Measurements from ENCODE around the gene ZNF670.

The ZNF670 gene

DNA sequence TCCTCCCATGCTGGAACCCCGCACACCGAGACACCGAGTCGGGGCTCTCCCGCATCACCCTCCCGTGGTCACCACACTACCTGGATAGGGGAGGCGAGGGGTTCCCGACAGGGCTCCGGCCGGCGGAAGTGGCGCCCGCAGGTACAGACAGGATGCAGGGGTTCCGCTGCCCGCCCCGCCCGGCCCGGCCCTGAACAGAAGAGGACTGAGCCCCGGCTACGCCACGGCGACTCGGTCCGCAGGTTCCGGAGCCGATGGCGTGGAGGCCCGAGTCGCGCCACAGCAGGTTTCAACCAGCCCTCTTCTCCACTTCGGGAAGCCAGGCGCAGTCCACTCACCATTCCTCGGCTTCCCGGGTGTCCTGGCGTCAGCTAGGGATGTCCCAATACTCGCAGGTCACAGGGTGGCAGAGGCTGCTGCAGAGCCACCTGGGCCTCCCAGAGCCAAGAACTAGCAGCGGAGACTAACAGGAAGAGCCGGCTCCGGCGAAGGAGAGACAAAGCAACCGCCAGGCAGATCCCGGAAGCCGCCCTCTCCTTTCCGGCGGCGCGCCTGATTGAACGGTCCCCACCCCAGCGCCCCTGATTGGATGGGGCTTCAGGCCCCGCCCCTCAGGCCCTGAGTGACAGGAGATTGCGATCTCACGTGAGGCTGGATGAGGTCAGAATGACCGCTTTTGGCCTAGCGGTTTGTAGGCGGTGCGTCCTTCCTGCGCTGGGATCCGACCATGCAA is 25.4 kb upstream of the ZNF670 start, which contains the start of gene ZNF669:
Gene ZNF669, minus strand, starts transcription at position 498 of the 733 bp plus-strand sequence. Its CDS starts 157 bp downstream, at position 341.
- DNase-seq, result peak; percentile 97

DNA sequence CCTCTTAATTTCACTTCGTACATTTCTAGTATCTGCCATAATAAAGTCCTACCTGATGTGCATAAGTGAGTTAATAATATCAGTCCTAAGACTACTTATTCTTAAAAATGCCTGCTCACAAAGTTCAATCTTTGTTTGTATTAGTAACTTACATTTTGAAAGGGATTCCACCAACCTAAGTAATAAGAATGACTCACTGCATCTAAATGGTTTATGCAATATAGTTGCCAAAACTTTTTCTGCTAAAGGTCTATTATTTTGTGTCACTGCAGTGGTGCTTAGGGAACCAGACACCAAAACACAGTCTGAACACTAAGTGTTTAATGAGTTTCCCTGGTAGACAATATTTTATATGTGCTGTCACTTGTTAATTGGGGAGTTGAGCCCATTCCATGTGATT is 23.8 kb upstream of the ZNF670 start:
- no peak for DNase-seq

DNA sequence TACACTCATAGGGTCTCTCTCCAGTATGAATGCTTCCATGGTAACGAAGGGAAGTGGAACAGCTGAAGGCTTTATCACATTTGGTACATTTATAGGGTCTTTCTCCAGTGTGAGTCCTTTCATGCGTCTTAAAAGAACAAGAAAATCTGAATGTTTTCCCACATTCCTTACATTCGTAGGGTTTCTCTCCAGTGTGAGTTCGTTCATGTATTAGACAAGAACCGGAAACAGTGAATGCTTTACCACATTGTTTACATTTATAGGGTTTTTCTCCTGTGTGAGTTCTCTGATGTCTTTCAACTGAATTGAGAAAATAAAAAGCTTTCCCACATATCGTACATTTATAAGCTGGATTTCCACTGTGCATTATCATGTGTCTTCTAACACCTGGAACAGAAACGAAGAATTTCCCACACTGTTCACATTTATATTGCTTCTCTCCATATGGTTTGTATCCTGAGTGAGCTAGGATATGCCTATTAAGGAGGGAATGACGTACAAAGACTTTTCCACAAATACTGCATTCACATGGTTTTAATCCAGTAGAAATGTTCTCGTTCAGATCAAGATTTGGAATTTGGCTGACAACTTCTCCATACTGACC is 22.2 kb upstream of the ZNF670 start:
- DNase-seq, result no peak

DNA sequence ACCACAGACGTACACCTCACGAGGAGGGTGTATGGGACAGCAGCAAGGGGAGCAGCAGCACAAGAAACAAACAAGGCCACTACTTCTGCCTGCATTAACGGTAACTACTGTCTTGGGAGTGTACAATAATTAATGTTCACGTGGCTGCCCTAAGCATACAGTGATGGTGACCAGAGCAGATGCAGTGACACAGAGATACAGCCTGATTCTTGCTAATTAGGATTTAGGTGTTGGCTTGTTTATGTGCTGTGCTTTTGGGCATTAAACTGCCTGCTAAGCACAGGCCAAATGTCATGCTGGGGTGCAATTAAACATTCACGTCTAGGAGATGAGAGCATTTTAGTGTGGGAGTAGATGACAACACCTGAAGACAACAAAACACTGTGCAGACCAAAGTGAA is 18.3 kb upstream of the ZNF670 start:
- no peak for DNase-seq

DNA sequence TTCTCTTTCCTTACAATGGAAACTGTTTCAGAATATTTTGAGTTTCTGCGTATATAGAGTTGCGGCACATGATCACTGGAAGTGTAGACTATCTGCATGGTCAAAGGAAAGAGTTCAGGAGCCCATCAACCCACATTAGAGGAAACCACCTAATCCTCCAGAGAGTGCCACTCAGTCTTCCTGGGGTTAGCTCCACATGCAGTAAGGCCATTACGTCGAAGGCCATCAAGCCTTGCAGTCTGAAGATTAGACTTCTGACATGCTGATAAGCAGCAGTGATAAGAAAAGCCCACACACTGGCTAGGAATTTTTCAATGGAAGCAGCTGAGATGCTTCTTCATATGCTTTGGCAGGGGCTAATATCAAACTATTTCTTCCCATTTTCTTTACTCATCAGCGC is 17.9 kb upstream of the ZNF670 start:
- DNase-seq, result no peak

DNA sequence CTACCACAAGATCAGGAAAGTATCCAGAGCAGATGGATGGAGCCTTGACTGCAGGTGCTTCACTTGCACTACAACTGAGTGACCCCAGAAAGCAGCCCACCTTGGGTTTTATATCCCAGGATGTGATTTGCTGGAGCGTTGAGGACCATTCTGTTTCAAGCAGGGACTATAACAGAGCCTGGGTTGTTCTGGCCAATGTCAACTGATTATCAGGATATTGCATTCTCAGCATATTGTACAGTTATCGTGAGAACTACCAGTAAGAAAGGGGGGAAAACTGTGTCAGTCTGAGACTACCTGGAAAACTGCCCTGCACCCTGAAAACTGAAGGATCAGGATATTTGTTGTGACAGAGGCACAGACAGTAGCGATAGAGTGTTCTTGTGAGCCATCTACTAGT is 17.5 kb upstream of the ZNF670 start:
- no peak for DNase-seq

DNA sequence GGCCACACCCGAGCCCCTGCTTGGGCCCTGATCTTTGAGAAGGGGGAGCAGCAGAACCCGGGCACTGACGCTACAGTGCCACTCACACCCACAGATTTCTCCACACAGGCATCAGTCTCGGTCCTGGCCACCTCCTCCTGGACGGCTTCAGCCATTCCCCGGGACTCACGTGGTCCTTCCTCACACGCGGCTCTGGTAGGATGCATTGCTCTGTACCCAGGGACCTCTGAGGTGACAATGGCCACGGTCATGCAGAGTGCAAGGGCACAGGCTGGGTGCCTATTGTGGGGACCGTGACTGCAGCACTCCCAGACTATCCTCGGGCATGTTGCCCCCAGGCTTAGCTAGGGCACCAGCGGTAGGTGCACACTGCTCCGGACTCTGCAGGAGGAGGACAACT is 11.8 kb upstream of the ZNF670 start:
- no peak for DNase-seq

DNA sequence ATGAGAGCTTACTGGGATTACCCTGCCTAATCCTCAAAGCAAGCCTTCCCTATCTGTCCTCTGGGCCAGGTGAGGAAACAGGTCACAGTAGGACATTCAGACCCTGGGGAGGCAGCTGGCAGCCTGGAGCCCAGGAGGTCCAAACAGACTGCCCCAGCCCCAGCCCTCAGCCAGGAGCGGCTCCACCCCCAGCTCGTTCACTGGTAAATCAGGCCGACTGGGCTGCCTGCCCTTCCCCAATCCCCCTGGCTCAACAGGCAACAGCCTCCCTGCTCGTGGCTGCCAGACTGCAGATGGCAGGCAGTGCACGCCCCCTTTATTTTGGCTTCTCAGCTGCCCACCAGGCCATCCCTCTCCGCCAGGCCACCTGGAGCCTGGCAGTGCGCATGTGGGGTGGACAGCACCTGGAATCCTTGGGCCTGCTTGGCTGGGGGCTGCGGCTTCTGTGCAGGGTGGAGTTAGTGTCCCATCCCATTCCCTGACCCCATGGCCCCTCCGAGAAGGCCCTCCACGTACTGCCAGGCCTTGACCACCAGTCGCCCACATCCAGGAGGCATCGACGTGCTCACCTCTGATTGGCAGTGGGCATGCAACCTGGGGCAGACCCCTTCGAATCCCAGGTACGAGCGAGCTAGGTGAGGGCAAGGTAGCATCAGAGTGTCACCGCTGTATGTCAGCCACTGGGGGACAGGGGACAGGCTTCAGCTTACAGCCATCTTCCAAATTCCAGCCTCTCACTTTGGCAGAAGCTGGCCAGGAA is 11.2 kb upstream of the ZNF670 start:
- no peak for DNase-seq

DNA sequence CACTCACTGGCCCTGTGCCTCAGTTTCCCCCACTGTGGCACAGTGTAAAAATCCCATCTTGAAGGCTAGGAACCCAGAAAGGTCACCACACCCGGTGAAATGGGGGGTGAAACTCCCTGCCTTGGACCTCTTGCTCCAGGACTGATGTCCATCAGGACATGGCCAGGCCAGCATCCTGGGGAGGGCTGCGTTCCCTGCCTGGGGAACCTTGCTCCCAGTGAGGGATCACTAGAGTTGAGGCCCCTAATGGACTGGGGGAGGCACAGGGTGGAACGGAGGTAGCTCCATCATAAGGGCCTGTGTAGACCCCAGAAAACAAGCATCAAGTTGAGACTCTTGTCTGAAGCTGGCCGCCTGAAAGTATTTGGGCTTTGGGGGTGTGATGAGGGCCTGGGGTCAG is 10.4 kb upstream of the ZNF670 start:
- no peak for DNase-seq

DNA sequence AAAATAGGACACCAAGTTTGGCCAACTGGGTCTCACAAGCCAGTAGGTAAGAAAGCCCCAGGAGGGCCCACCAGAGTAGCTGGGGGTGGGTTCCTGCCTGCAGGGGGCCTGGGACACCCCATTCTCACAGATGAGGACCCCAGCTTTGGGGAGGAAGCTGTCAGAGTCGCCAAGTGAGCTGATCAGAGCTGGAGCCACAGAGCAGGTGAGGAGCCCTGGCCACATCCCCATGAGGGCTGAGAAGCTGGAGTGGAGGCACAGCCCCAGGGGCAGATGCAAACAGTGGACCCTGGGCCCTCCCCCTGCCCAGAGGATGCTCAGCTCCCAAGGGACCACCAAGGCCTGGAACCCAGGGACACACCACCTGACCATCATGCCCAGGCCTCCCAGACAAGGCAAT is 8.6 kb upstream of the ZNF670 start:
- DNase-seq, result no peak

DNA sequence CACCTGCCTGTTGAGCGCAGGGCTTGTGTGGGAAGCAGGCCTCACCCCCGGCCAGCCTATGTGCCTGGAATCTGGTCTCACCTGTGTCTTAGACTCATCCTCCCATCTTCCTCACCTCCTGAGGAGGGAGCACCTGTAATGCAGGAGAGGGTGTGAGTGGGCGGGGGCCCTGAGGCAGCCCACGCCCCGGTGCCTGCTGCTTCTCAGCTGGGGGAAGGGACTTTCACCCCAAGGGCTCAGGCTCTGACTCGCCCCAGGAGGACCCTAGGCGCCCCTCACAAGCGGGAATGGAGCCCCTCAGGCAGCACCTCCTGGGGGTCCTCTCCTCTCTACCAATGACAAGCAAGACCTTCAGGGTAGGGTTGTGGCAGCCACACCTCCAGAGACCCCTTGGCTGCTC is 6.7 kb upstream of the ZNF670 start:
- no peak for DNase-seq

DNA sequence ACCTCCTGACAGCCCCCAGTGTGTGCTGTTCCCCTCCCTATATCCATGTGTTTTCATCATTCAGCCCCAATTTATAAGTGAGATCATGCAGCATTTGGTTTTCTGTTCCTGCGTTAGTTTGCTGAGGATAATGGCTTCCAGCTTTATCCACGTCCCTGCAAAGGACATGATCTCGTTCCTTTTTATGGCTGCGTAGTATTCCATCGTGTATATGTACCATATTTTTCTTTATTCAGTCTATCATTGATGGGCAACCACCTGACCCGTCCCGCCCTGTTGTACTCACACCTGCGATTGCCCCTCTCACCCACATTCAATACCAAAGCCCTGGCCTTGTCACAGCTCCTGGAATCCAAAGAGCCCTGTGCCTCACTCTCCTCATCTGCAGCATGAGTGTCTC is 6.2 kb upstream of the ZNF670 start:
- no peak for DNase-seq

DNA sequence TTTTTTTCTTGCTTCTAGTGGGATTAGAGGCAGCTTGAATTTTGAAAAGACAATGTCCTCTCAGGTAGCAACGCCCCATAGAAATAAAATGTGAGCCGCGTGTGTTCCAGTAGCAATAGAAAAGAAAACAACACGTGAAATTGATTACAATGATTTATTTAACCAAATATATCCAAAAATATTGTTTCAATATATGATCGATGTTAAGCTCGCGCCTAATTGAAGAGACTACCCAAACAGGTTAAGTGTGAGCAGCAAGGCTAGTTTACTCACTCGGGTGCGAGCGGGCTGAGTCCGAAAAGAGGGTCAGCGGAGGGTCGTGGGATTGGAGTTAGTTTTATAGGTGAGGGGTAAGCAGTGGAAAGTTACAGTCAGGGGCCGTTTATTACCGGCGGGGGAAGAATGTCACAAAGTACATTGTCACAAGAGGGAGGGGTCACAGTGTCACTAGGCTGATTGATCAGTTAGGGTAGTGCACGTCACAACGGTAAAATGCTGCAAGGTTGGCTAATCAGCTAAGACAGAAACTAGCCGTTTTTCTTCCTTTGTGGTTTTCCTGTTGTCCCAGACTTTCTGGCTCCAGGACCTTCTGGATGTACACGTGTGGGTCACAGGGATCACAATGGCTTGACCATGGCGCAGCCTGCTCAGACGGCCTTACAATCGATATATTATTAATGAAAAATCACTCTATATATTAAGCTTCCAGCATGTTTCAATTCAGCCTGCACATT is 697 bp upstream of the ZNF670 start:
- no peak for DNase-seq

DNA sequence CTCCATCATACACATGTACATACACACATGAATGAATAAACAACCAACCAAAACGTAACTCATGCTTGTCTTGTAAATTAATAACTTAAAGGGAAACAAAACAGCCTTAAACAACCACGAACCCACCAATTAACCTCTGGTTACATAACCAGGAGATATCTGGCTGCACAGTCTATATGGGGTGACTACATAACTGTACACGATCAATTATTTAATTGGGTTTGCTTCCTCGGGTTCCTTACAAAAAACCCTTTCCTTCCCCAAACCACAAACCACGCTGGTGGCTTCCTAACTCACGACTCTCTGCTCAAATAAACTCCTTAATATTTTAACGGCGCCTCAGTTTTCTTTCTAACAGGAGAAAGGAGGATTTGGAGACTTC is 744 bp downstream of the ZNF670 start:
- no peak for DNase-seq

DNA sequence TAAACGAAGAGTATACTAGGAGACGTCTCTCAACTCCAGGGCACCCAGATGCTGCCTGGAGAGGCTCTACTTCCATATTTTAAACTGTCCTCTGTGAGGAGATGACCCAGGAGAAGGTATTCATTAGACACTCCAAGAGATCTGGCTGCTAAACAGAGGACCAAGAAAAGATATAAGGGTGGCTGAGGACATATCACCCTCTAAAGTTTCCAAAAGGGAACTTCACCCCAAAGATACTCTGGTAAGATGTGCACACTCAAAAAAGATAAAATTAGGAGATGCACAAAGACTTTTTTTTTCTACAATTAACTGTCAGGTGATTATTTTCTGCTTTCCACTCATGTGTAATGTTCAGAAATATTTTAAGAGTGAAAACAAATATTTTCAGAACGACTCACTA is 1.4 kb downstream of the ZNF670 start:
- no peak for DNase-seq

DNA sequence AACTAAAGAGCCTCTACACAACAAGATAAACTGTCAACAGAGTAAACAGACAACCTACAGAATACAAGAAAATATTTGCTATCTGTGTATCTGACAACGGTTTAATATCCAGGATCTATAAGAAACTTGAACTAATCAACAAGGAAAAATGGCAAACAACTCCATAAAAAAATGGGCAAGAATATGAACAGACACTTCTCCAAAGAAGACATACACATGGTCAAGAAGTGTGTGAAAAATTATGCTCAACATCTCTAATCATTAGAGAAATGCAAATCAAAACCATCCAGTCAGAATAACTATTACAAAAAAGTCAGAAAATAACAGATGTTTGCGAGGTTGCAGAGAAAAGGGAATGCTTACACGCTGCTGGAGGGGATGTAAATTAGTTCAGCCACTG is 8.0 kb downstream of the ZNF670 start:
- DNase-seq, result no peak

DNA sequence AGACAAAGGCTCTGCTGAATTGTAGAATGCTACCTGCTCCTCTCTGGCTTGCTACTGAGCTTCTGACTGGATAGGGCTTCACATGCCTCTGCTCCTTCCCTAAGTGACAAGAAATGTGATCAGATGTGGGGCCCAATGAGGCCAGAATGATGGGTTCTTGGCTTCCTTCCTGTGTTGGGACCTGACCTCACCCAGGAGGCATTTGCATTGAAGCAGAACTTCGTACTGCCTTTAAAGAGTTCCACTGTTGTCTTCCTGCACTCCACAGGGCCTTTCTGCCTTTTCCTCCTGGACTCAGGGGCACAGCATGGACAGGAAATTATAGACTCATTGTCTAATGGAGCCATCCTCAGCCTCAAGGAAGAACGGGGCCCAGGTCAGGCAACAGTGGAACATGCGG is 14.3 kb downstream of the ZNF670 start:
- no peak for DNase-seq

DNA sequence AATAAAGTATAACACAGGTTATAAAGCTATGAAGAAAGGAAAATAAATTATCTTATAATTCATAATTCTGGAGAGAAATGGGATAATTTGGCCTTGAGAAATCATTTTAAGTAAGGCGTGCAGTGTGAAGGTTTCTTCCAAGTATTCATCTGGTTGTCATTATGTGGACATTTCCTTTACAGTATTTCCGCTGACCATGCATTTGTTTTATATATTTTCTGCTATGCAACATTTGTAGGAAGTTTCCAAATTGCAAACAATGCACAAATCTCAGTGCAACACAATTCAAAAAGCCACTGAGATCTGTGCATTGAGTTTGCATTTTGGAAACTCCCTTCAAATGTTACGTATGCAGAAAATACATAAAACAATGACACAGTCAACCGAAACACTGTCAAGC is 17.8 kb downstream of the ZNF670 start:
- DNase-seq, result no peak

DNA sequence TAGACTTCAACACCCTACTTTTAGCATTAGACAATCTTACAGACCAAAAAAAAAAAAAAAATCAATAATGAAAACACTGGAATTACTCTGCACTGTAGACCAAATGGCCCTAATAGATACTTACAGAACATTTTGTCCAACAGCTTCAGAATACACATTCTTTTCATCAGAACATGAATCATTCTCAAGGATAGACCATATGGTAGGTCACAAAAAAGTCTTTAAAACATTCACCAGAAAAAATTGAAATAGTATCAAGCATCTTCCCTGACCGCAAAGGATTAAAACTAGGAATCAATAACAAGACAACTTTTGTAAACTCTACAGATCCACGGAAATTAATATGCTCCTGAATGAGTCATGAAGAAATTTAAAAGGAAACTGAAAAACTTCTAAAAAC is 22.5 kb downstream of the ZNF670 start:
- no peak for DNase-seq

DNA sequence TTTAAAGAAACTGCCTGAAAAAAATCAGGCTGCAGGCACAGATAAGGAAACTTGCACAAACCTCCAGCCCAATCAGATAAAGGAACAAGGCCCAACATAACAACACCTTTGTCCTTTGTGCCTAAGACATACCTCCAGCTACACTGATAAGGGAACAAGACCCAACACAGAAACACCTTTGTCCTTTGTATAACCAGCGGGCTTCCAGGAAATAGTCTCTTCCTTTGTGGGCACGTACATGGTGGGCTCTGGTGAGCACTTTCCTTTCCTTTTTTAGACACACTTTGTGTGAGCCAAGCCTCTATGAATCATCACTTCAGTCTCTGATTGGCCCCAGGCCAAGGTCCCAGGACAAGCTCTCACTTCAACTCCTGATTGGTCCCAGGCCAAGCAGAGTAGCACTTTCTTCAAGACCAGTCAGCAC is 23.6 kb downstream of the ZNF670 start:
- DNase-seq, result no peak

DNA sequence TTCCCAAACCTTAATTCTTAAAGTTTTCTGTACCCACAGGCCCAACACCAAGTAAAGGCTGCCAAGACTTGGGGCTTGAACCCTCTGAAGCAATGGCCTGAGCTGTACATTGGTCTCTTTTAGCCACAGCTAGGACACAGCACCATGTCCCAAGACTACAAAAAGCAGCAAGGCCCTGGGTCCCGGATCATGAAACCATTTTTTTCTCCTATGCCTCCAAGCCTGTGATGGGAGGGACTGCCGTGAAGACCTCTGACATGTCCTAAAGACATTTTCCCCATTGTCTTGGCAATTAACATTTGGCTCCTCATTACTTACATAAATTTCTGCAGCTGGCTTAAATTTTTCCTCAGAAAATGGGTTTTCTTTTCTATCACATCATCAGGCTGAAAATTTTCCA is 30.9 kb downstream of the ZNF670 start:
- DNase-seq, result no peak

DNA sequence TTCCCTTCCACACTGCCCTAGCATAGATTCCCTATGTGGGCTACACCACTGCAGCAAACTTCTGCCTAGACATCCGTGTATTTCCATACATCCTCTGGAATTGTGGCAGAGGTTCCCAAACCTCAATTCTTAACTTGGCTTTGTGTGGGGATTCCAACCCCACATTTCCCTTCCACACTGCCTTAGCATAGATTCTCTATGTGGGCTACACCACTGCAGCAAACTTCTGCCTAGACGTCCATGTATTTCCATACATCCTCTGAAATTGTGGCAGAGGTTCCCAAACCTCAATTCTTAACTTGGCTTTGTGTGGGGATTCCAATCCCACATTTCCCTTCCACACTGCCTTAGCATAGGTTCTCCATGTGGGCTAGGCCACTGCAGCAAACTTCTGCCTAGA is 31.4 kb downstream of the ZNF670 start:
- DNase-seq, result no peak

DNA sequence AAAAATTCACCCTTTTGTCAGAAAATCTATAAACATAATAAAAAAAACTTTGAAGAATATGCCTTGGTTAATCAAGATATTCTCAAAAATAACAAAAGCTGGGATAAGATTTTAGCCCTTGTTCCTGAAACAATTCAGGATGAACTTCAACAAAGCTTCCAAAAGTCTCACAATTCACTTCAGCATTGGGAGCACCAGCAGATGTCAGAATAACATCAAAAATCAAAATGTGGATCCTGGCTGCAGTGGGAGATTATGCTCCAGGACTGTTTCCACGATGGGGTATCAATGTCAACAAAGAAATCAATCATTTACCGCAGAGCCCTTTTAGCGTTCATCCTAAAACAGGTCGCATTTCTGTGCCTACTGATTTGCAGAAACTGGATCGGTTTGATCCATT is 35.2 kb downstream of the ZNF670 start:
- no peak for DNase-seq

All from left hindlimb (tissue), 1 donor.